Effector memory CD4-positive, alpha-beta T cell (primary cell): Measurements from ENCODE around the gene POTEB3.
"Not testable (repeated sequence)": the region's sequence is repeated elsewhere in the genome, so short reads cannot be mapped to it uniquely, and the experiment has no call there.

ENCODE experiments used
- DNase-seq, 3 donors: peaks; one replicate each; pipeline ENCODE4 v3.0.0-alpha.2; 2020
- H3K27ac ChIP-seq: 2 replicates; pipeline ENCODE4 v1.7.0; 2013; ENCODE audit warnings: mild to moderate bottlenecking, low read length, moderate library complexity; ENCODE audit not compliant: insufficient read depth, poor library complexity, severe bottlenecking
- H3K27me3 ChIP-seq: replicated peaks from 2 replicates; pipeline ENCODE4 v1.7.0; 2013; ENCODE audit warnings: mild to moderate bottlenecking, low read length; ENCODE audit not compliant: insufficient read depth, control insufficient read depth, poor library complexity, severe bottlenecking
- H3K36me3 ChIP-seq: 2 replicates; pipeline ENCODE4 v1.7.0; 2013; ENCODE audit warnings: mild to moderate bottlenecking, low read length, moderate library complexity; ENCODE audit not compliant: control insufficient read depth, insufficient read depth
- H3K4me1 ChIP-seq: 2 replicates; pipeline ENCODE4 v1.7.0; 2013; ENCODE audit warnings: low read length, mild to moderate bottlenecking; ENCODE audit not compliant: control insufficient read depth, insufficient read depth, poor library complexity, severe bottlenecking
- H3K4me3 ChIP-seq: 2 replicates; pipeline ENCODE4 v1.7.0; 2013; ENCODE audit warnings: low read length, low read depth, mild to moderate bottlenecking; ENCODE audit not compliant: insufficient read depth, poor library complexity, severe bottlenecking
- H3K9me3 ChIP-seq: 2 replicates; pipeline ENCODE4 v1.7.0; 2013; ENCODE audit warnings: mild to moderate bottlenecking, low read length, moderate library complexity; ENCODE audit not compliant: control insufficient read depth

The POTEB3 gene

DNA sequence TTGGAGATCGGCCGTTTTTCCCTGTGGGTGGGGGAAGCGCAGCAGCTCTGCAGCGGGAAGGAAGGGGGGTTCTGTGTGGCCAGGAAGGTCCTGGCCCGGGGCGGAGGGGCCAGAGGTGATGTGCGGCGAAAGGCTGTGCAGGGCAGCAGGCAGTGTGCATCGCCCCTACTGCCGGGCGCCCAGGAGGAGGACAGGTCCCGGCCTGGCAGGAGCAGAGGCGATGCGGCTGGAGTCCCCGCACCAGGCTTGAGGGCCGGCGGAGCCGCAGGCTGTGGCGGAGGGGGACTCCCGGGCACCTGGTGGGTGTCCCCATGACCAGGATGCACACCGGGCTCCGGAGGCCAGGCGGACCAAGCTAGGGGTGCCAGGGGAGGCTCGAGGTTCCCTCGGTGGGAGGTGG, 54.3 kb downstream of the POTEB3 start:
- H3K4me1 ChIP-seq, H3K27me3 ChIP-seq, H3K27ac ChIP-seq, DNase-seq, H3K4me3 ChIP-seq, H3K9me3 ChIP-seq, H3K36me3 ChIP-seq: not testable (repeated sequence)

DNA sequence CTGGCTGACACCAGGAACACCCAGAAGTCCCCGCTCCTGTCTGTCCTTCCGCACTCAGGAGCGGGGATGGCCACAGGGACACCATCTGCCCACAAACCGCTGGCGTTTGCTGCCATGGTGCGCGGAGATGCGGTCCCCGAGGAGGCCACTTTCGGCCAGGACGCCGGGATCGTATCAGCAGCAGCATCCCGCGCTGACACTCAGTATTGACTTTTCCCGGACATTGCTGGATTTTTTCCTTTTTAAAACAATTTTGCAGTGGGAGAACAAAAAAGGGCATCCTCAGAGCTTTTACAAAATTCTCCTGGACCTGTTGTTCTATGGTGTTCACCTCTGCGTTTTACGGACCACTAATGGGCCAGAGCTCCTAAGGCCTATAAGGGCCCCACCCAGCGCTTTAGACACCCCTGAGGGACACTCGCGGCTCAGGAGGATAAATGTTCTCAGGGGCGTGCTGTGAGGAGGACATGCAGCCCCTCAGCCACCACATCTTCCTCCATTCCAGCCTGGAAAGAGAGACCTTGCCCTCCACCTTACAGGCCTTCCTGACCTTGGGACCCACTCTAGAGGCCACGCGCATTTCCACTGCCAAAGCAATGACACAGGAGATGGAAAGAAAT, 56.3 kb downstream of the POTEB3 start:
- H3K4me3 ChIP-seq, DNase-seq, H3K9me3 ChIP-seq, H3K4me1 ChIP-seq, H3K27ac ChIP-seq, H3K27me3 ChIP-seq, H3K36me3 ChIP-seq: not testable (repeated sequence)

DNA sequence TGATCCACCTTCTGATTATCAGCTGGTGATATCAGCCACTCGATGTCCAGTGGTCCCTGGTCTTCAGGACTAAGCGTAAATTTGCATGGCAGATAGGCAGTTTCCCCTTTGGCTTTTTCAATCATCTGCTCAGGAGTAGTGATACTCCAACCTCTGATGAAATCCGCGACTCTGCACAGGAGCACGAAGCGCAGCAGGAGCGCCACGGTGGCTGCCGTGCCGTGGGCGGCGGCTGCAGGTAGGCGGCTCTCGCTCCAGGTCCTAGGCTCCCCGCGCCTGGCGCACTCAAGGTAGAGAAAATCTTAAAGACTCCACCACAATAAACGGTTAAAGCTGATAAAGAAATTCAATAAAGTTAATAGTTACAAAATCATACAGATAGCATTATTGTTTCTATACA, 66.6 kb downstream of the POTEB3 start:
- not testable (repeated sequence) for H3K4me3 ChIP-seq, H3K36me3 ChIP-seq, H3K9me3 ChIP-seq, H3K4me1 ChIP-seq, H3K27me3 ChIP-seq, H3K27ac ChIP-seq, DNase-seq

DNA sequence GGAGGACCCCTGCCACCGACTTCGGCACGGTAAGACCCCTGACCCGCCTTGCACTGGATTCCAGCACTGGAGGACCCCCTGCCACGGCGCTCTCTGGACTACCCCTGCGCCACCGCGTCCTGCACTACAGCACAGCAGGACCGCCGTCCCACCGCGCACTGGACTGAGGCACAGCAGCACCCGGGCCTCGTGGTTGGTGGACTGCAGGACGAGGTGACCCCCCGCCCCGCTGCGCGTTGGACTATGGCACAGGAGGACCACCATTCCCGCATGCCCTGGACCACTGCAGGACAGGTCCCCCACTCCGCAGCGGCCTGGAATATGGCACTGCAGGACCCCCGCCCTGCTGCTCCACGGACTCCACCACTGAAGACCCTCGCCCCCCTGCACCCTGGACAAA, 71.1 kb downstream of the POTEB3 start:
- H3K9me3 ChIP-seq, H3K4me3 ChIP-seq, H3K36me3 ChIP-seq, H3K27ac ChIP-seq, DNase-seq, H3K4me1 ChIP-seq, H3K27me3 ChIP-seq: not testable (repeated sequence)

DNA sequence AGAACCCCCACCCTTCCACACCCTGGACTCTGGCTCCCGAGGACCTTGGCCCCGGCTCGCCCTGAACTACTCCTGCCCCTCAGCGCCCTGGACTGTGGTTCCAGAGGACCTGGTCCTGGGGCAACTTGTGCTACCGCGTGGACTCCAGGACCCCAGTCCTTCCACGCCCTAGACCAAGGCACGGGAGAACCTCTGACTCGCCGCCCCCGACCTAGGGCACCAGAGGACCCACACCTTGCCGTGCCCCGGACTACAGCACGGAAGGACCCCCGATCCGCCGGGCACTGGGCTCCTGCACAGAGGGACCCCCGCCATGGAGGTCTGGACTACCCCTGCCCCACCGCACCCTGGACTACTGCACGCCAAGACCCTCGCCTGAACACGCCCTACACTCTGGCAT, 71.7 kb downstream of the POTEB3 start:
- not testable (repeated sequence) for H3K27ac ChIP-seq, H3K4me1 ChIP-seq, H3K27me3 ChIP-seq, H3K9me3 ChIP-seq, DNase-seq, H3K4me3 ChIP-seq, H3K36me3 ChIP-seq
